ENCODE data around the gene KMO. TPM values are rescaled to one million over a fixed set of nuclear protein-coding genes. Genes with fewer than 3 reads are reported as not detected.

KMO gene
- total RNA-seq, 1 donor from 2014 or later, result not detected

GRCh38 chr1:241542199-241542907, 10.2 kb downstream of the KMO start:
- TF ChIP-seq CTCF (IDR thresholded peaks at IDR 0.05) (no peak), EZH2phosphoT487 (IDR thresholded peaks at IDR 0.05) (no peak), EZH2 (IDR thresholded peaks at IDR 0.05) (no peak)
- H3K36me3 Mint-ChIP-seq, result no peaks in the 10 kb centered on the region
- Histone ChIP-seq H3K27me3 (no peaks in the 10 kb centered on the region), H3F3A (ENCODE audit: low read depth) (no peaks in the 10 kb centered on the region), H3K79me2 (ENCODE audit: low read depth) (no peaks in the 10 kb centered on the region), H3K4me3 (no peak overlapping the region), H4K20me1 (ENCODE audit: low read depth) (no peaks in the 10 kb centered on the region), H3K9ac (no peak overlapping the region), H3K4me2 (no peak overlapping the region), H3K36me3 (no peaks in the 10 kb centered on the region), H3K9me3 (ENCODE audit: low read depth) (no peaks in the 10 kb centered on the region), H3K27ac (no peak overlapping the region), H3K4me1 (no peaks in the 10 kb centered on the region), H2AFZ (replicated peaks) (no peak overlapping the region)
- no peak for DNase-seq (ENCODE audit: low spot score)
- no peak overlapping the region for H3K27ac Mint-ChIP-seq
- H3K4me3 Mint-ChIP-seq, result no peak overlapping the region
- no peaks in the 10 kb centered on the region for H3K4me1 Mint-ChIP-seq
- H3K27me3 Mint-ChIP-seq (ENCODE audit: insufficient read depth, low read depth), result no peaks in the 10 kb centered on the region
- no peaks in the 10 kb centered on the region for H3K9me3 Mint-ChIP-seq

- Mint-ChIP-seq H3K4me3 (no peak overlapping the region), H3K9me3 (no peaks in the 10 kb centered on the region), H3K27ac (no peak overlapping the region), H3K4me1 (no peaks in the 10 kb centered on the region), H3K36me3 (no peaks in the 10 kb centered on the region), H3K27me3 (ENCODE audit: insufficient read depth, low read depth) (peaks cover 2% of the 10 kb centered on the region)
- H3K27ac ChIP-seq, result no peak overlapping the region
- H3K27me3 ChIP-seq, result no peaks in the 10 kb centered on the region
- no peaks in the 10 kb centered on the region for H3K79me2 ChIP-seq (ENCODE audit: low read depth)
- TF ChIP-seq EZH2 (IDR thresholded peaks at IDR 0.05), result no peak
- no peak for TF ChIP-seq EZH2phosphoT487 (IDR thresholded peaks at IDR 0.05)
- no peak for TF ChIP-seq CTCF (IDR thresholded peaks at IDR 0.05)
- H3K4me1 ChIP-seq, result no peaks in the 10 kb centered on the region
- no peaks in the 10 kb centered on the region for H3K36me3 ChIP-seq
- no peak overlapping the region for H3K4me3 ChIP-seq
- no peak for DNase-seq (ENCODE audit: low spot score)
- no peaks in the 10 kb centered on the region for H4K20me1 ChIP-seq (ENCODE audit: low read depth)
- H2AFZ ChIP-seq (replicated peaks), result no peak overlapping the region
- no peak overlapping the region for H3K4me2 ChIP-seq
- H3F3A ChIP-seq (ENCODE audit: low read depth), result no peaks in the 10 kb centered on the region
- H3K9me3 ChIP-seq (ENCODE audit: low read depth), result no peaks in the 10 kb centered on the region
- no peak overlapping the region for H3K9ac ChIP-seq
These were observed 15.8 kb downstream of the KMO start for GRCh38 chr1:241548008-241548407.

- Mint-ChIP-seq H3K36me3 (no peaks in the 10 kb centered on the region), H3K27me3 (ENCODE audit: insufficient read depth, low read depth) (peaks cover 2% of the 10 kb centered on the region), H3K4me3 (no peak overlapping the region), H3K27ac (no peak overlapping the region), H3K4me1 (no peaks in the 10 kb centered on the region), H3K9me3 (no peaks in the 10 kb centered on the region)
- Histone ChIP-seq H3K79me2 (ENCODE audit: low read depth) (no peaks in the 10 kb centered on the region), H3K9me3 (ENCODE audit: low read depth) (no peaks in the 10 kb centered on the region), H3K36me3 (no peaks in the 10 kb centered on the region), H3K4me2 (no peak overlapping the region), H3K4me3 (no peak overlapping the region), H3K27me3 (no peaks in the 10 kb centered on the region), H2AFZ (replicated peaks) (no peak overlapping the region), H3F3A (ENCODE audit: low read depth) (no peaks in the 10 kb centered on the region), H4K20me1 (ENCODE audit: low read depth) (no peaks in the 10 kb centered on the region), H3K9ac (no peak overlapping the region), H3K4me1 (no peaks in the 10 kb centered on the region), H3K27ac (no peak overlapping the region)
- TF ChIP-seq EZH2 (IDR thresholded peaks at IDR 0.05) (no peak), EZH2phosphoT487 (IDR thresholded peaks at IDR 0.05) (no peak), CTCF (IDR thresholded peaks at IDR 0.05) (no peak)
- no peak for DNase-seq (ENCODE audit: low spot score)
These were observed 18.1 kb downstream of the KMO start for GRCh38 chr1:241550318-241550717.

Measured in neural progenitor cell (in vitro differentiated cells).